ENCODE results near the gene GLIS1.

GRCh38 chr1:53625049-53625448 is 113.9 kb downstream of the GLIS1 start:
- TF ChIP-seq POLR2A (IDR thresholded peaks at IDR 0.05): no peak
- TF ChIP-seq CTCF (IDR thresholded peaks at IDR 0.05): no peak
- peak in 1 of 2 donors; percentile 66 for TF ChIP-seq EP300 (IDR thresholded peaks at IDR 0.05)
